ENCODE measurements around the gene SUPT20H. TPM values are rescaled to one million over a fixed set of nuclear protein-coding genes. Genes with fewer than 3 reads are reported as not detected.

The SUPT20H gene
- polyA plus RNA-seq, 1 donor from 2014 or later: 89.2 TPM

GRCh38 chr13:37075164-37075563 lies 15.7 kb upstream of the SUPT20H start:
- Histone ChIP-seq H3K79me2 (replicated peaks; ENCODE audit: insufficient read depth, low read length) (no peaks in the 10 kb centered on the region), H3F3A (ENCODE audit: insufficient read depth, low read length, poor library complexity, severe bottlenecking) (no peaks in the 10 kb centered on the region), H3K9me2 (ENCODE audit: insufficient read depth, low read length) (no peaks in the 10 kb centered on the region), H3K9ac (ENCODE audit: low read length) (no peak overlapping the region), H4K20me1 (ENCODE audit: insufficient read depth) (no peaks in the 10 kb centered on the region), H3K36me3 (ENCODE audit: insufficient read depth, low read length) (no peaks in the 10 kb centered on the region), H3K27ac (ENCODE audit: low read length) (no peak overlapping the region), H3K4me3 (ENCODE audit: low read length) (no peak overlapping the region), H3K4me2 (ENCODE audit: low read length) (no peak overlapping the region), H2AFZ (ENCODE audit: low read depth, low read length) (no peak overlapping the region), H3K9me3 (ENCODE audit: low read length) (no peaks in the 10 kb centered on the region), H3K27me3 (ENCODE audit: insufficient read depth, low read depth, low read length) (no peaks in the 10 kb centered on the region)
- TF ChIP-seq MXI1 (conservative IDR thresholded peaks at IDR 0.05; ENCODE audit: poor library complexity, severe bottlenecking): no peak
- no peak for TF ChIP-seq TAF1 (IDR thresholded peaks at IDR 0.05; ENCODE audit: low read depth)
- TF ChIP-seq SMC3 (conservative IDR thresholded peaks at IDR 0.05; ENCODE audit: poor library complexity): no peak
- no peak for TF ChIP-seq CTCF (IDR thresholded peaks at IDR 0.05; ENCODE audit: poor library complexity, severe bottlenecking)
- TF ChIP-seq RAD21 (conservative IDR thresholded peaks at IDR 0.05): no peak
- no peak for TF ChIP-seq REST (IDR thresholded peaks at IDR 0.05; ENCODE audit: borderline replicate concordance)

- H4K20me1 ChIP-seq (ENCODE audit: insufficient read depth): no peaks in the 10 kb centered on the region
- no peak overlapping the region for H2AFZ ChIP-seq (ENCODE audit: low read depth, low read length)
- H3K4me2 ChIP-seq (ENCODE audit: low read length): no peak overlapping the region
- no peak overlapping the region for H3K9ac ChIP-seq (ENCODE audit: low read length)
- no peak overlapping the region for H3K4me3 ChIP-seq (ENCODE audit: low read length)
- no peaks in the 10 kb centered on the region for H3K79me2 ChIP-seq (replicated peaks; ENCODE audit: insufficient read depth, low read length)
- TF ChIP-seq EZH2 (IDR thresholded peaks at IDR 0.05; ENCODE audit: borderline replicate concordance, insufficient read depth, low read length, poor library complexity, severe bottlenecking) (no peak), EP300 (conservative IDR thresholded peaks at IDR 0.05; ENCODE audit: poor library complexity, severe bottlenecking) (no peak), SMC3 (conservative IDR thresholded peaks at IDR 0.05; ENCODE audit: poor library complexity) (peak; percentile 26), CTCF (IDR thresholded peaks at IDR 0.05; ENCODE audit: poor library complexity, severe bottlenecking) (peak; percentile 51), POLR2AphosphoS5 (IDR thresholded peaks at IDR 0.05) (no peak), MXI1 (conservative IDR thresholded peaks at IDR 0.05; ENCODE audit: poor library complexity, severe bottlenecking) (no peak), REST (IDR thresholded peaks at IDR 0.05; ENCODE audit: borderline replicate concordance) (no peak), TAF1 (IDR thresholded peaks at IDR 0.05; ENCODE audit: low read depth) (no peak), RAD21 (conservative IDR thresholded peaks at IDR 0.05) (peak; percentile 39)
- no peaks in the 10 kb centered on the region for H3F3A ChIP-seq (ENCODE audit: insufficient read depth, low read length, poor library complexity, severe bottlenecking)
- no peaks in the 10 kb centered on the region for H3K36me3 ChIP-seq (ENCODE audit: insufficient read depth, low read length)
- H3K9me3 ChIP-seq (ENCODE audit: low read length): no peaks in the 10 kb centered on the region
- no peak overlapping the region for H3K27ac ChIP-seq (ENCODE audit: low read length)
- H3K27me3 ChIP-seq (ENCODE audit: insufficient read depth, low read depth, low read length): no peaks in the 10 kb centered on the region
- no peaks in the 10 kb centered on the region for H3K9me2 ChIP-seq (ENCODE audit: insufficient read depth, low read length)
Measured at GRCh38 chr13:37074703-37075102, 15.2 kb upstream of the SUPT20H start.

Measured in neural cell (in vitro differentiated cells).